ENCODE results near the gene PEAR1.

DNA sequence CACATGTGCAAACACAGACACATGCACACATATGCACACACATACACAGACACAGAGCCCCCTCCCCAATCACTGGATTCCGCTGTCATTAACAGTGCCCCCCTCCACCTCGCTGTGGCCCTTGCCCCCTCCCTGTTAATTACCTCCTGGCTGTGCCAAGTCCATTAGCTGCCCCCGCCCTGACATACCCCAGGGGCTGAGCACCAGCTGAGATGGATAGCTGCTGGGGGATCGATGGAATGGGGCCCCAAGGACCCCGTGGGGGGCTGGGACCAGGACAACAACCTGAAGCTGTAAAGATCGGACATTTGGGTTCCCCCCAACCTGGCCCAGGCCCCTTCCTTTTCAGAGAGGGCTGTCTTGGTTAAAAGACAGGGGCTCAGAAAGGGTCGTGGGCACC, 9.6 kb upstream of the PEAR1 start:
- TF ChIP-seq RAD21 (IDR thresholded peaks at IDR 0.05; ENCODE audit: low read length), result no peak
- no peak for TF ChIP-seq FOS (IDR thresholded peaks at IDR 0.05; ENCODE audit: low read depth, low read length)
- no peak for TF ChIP-seq CEBPB (IDR thresholded peaks at IDR 0.05; ENCODE audit: low read depth, low read length)
- TF ChIP-seq CTCF (conservative IDR thresholded peaks at IDR 0.05; ENCODE audit: low read depth, low read length), result no peak
- no peak for TF ChIP-seq POLR2A (IDR thresholded peaks at IDR 0.05; ENCODE audit: low read depth, low read length)

Data from IMR-90 (cell line).